ENCODE data around the gene NHLRC2. TPM values are rescaled to one million over a fixed set of nuclear protein-coding genes. Genes with fewer than 3 reads are reported as not detected.
A peak's percentile ranks its signal among the peaks of the same experiment; 100 is the strongest.

The NHLRC2 gene
- total RNA-seq, 1 donor from 2014 or later, result 39.9 TPM

- H3K27ac Mint-ChIP-seq, result peak overlapping the region; percentile 37
- no peak for DNase-seq (ENCODE audit: low spot score in 2 of 2, unreplicated experiment in 2 of 2)
- no peaks in the 10 kb centered on the region for H3K27me3 Mint-ChIP-seq (ENCODE audit: low read depth)
- TF ChIP-seq CTCF (IDR thresholded peaks at IDR 0.05; ENCODE audit: unreplicated experiment), result no peak
- peaks cover 24% of the 10 kb centered on the region for H3K36me3 Mint-ChIP-seq
- H3K4me1 Mint-ChIP-seq, result peaks cover 14% of the 10 kb centered on the region
- H3K4me3 Mint-ChIP-seq, result no peak overlapping the region
- H3K9me3 Mint-ChIP-seq, result peaks cover 4% of the 10 kb centered on the region
Observed at GRCh38 chr10:113897693-113898618, 43.5 kb downstream of the NHLRC2 start.

GRCh38 chr10:113899952-113900598 is 45.6 kb downstream of the NHLRC2 start:
- Mint-ChIP-seq H3K27ac (no peak overlapping the region), H3K36me3 (peaks cover 31% of the 10 kb centered on the region)
- no peak for TF ChIP-seq CTCF (IDR thresholded peaks at IDR 0.05; ENCODE audit: unreplicated experiment)

GRCh38 chr10:113905756-113906155 is 51.3 kb downstream of the NHLRC2 start:
- TF ChIP-seq CTCF (IDR thresholded peaks at IDR 0.05; ENCODE audit: unreplicated experiment), result no peak
- Mint-ChIP-seq H3K27me3 (ENCODE audit: low read depth) (no peaks in the 10 kb centered on the region), H3K4me1 (no peaks in the 10 kb centered on the region), H3K9me3 (no peaks in the 10 kb centered on the region), H3K36me3 (peaks cover 32% of the 10 kb centered on the region), H3K4me3 (no peak overlapping the region), H3K27ac (no peak overlapping the region)
- DNase-seq (ENCODE audit: low spot score in 2 of 2, unreplicated experiment in 2 of 2), result no peak

More at GRCh38 chr10:113899952-113900598, 45.6 kb downstream of the NHLRC2 start:
- no peak for DNase-seq (ENCODE audit: low spot score in 2 of 2, unreplicated experiment in 2 of 2)
- Mint-ChIP-seq H3K9me3 (peaks cover 4% of the 10 kb centered on the region), H3K4me1 (peaks cover 4% of the 10 kb centered on the region), H3K4me3 (no peak overlapping the region), H3K27me3 (ENCODE audit: low read depth) (no peaks in the 10 kb centered on the region)

GRCh38 chr10:113907166-113907565 is 52.7 kb downstream of the NHLRC2 start:
- Mint-ChIP-seq H3K9me3 (no peaks in the 10 kb centered on the region), H3K4me3 (no peak overlapping the region), H3K4me1 (no peaks in the 10 kb centered on the region), H3K27ac (peak overlapping the region; percentile 12), H3K36me3 (peaks cover 26% of the 10 kb centered on the region), H3K27me3 (ENCODE audit: low read depth) (no peaks in the 10 kb centered on the region)
- no peak for TF ChIP-seq CTCF (IDR thresholded peaks at IDR 0.05; ENCODE audit: unreplicated experiment)
- no peak for DNase-seq (ENCODE audit: low spot score in 2 of 2, unreplicated experiment in 2 of 2)

- DNase-seq (ENCODE audit: low spot score in 2 of 2, unreplicated experiment in 2 of 2), result no peak
- TF ChIP-seq CTCF (IDR thresholded peaks at IDR 0.05; ENCODE audit: unreplicated experiment), result no peak
- no peak overlapping the region for H3K4me3 Mint-ChIP-seq
- no peaks in the 10 kb centered on the region for H3K27me3 Mint-ChIP-seq (ENCODE audit: low read depth)
- no peak overlapping the region for H3K27ac Mint-ChIP-seq
- peaks cover 26% of the 10 kb centered on the region for H3K36me3 Mint-ChIP-seq
- H3K9me3 Mint-ChIP-seq, result no peaks in the 10 kb centered on the region
- no peaks in the 10 kb centered on the region for H3K4me1 Mint-ChIP-seq
Observed at GRCh38 chr10:113908236-113908635, 53.8 kb downstream of the NHLRC2 start.

Measured in mesothelial cell of epicardium (in vitro differentiated cells).